ENCODE measurements around the gene ATG10. TPM values are rescaled to one million over a fixed set of nuclear protein-coding genes. Genes with fewer than 3 reads are reported as not detected.

Gene ATG10
- polyA plus RNA-seq, 1 donor from 2014 or later, result 12.1 TPM

DNA sequence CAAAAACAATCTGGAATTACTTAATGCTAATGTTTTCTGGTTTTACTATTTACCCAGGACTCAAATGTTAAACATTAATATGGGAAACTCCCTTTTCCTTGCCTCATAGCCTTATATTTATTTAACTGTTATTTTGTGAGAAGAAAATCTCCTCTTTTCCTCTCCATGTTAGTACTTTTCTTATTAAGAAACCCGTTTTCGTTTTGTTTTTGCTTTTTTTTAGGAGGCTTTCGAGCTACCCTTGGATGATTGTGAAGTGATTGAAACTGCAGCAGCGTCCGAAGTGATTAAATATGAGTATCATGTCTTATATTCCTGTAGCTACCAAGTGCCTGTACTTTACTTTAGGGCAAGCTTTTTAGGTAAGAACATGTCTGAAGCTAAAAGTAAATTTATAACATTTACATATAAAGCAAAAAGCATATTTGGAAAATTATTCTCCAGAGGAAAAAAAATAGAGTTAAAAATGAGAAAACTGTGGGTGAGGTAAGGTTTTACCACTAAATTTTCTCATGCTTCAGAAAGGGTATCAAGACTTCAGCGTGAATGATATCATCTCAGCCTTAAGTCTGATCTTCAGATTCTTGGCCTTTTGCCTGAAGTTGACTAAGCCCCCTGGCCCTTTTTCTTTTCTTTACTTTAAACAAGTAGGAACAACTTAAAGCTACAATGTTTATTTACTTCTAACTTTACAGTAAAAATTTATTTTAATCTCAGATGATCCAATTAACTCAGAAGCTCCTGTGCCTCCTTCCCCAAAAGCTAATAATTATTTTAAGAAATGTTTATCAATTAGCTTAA is 192.6 kb downstream of the ATG10 start:
- no peaks in the 10 kb centered on the region for H3K9me3 ChIP-seq (ENCODE audit: low read length)
- H3F3A ChIP-seq (ENCODE audit: insufficient read depth, low read length, poor library complexity, severe bottlenecking), result no peaks in the 10 kb centered on the region
- H3K4me2 ChIP-seq (ENCODE audit: low read length), result no peak overlapping the region
- H3K79me2 ChIP-seq (replicated peaks; ENCODE audit: insufficient read depth, low read length), result no peaks in the 10 kb centered on the region
- H3K27me3 ChIP-seq (ENCODE audit: insufficient read depth, low read depth, low read length), result no peaks in the 10 kb centered on the region
- H3K9ac ChIP-seq (ENCODE audit: low read length), result no peak overlapping the region
- H3K27ac ChIP-seq (ENCODE audit: low read length), result no peak overlapping the region
- H3K36me3 ChIP-seq (ENCODE audit: insufficient read depth, low read length), result no peaks in the 10 kb centered on the region
- TF ChIP-seq TAF1 (IDR thresholded peaks at IDR 0.05; ENCODE audit: low read depth) (no peak), EP300 (conservative IDR thresholded peaks at IDR 0.05; ENCODE audit: poor library complexity, severe bottlenecking) (no peak)
- no peaks in the 10 kb centered on the region for H3K9me2 ChIP-seq (ENCODE audit: insufficient read depth, low read length)
- H3K4me3 ChIP-seq (ENCODE audit: low read length), result no peak overlapping the region
- H4K20me1 ChIP-seq (ENCODE audit: insufficient read depth), result no peaks in the 10 kb centered on the region
- no peak overlapping the region for H2AFZ ChIP-seq (ENCODE audit: low read depth, low read length)

DNA sequence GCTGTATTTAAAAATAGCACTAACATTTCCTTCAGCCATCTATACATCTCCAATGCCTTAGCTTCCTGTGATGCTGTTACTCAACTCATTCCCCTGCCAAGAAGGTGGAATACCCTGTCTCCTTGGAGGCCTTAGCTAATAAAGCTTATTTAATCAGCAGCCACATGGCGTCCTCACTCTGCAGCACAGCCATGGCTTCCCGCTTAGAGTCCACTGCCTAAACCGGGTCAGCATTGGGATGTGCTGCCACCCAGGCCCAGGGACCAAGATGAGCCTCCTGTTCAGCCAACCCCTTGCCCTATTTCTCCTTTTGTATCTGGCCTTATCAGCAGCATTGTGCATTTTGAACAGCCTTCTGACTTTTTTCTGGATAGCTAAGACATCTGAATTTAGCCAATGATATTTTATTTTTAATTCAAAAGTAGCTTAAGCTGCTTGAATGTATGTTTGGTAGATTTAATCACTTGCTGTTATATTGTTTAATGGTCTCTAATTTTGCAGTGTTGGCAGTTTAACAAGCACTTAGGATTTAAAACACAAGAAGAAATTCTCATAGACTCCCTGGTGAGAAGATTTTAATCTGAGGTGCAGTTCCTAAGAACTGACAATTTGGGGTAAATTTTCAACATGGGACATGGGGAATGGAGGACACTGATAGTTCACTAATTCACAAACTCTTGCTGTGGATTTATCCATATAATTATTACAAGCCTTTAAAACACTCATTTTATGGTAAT is 193.3 kb downstream of the ATG10 start:
- Histone ChIP-seq H3K27me3 (ENCODE audit: insufficient read depth, low read depth, low read length) (no peaks in the 10 kb centered on the region), H2AFZ (ENCODE audit: low read depth, low read length) (no peak overlapping the region), H3K9ac (ENCODE audit: low read length) (no peak overlapping the region), H3K27ac (ENCODE audit: low read length) (peak overlapping the region; percentile 67), H3K4me2 (ENCODE audit: low read length) (no peak overlapping the region), H3K9me3 (ENCODE audit: low read length) (no peaks in the 10 kb centered on the region), H3K4me3 (ENCODE audit: low read length) (no peak overlapping the region), H3K9me2 (ENCODE audit: insufficient read depth, low read length) (no peaks in the 10 kb centered on the region), H3K36me3 (ENCODE audit: insufficient read depth, low read length) (no peaks in the 10 kb centered on the region), H3F3A (ENCODE audit: insufficient read depth, low read length, poor library complexity, severe bottlenecking) (no peaks in the 10 kb centered on the region), H4K20me1 (ENCODE audit: insufficient read depth) (no peaks in the 10 kb centered on the region), H3K79me2 (replicated peaks; ENCODE audit: insufficient read depth, low read length) (no peaks in the 10 kb centered on the region)
- no peak for TF ChIP-seq SMC3 (conservative IDR thresholded peaks at IDR 0.05; ENCODE audit: poor library complexity)
- TF ChIP-seq, protein P1, sequence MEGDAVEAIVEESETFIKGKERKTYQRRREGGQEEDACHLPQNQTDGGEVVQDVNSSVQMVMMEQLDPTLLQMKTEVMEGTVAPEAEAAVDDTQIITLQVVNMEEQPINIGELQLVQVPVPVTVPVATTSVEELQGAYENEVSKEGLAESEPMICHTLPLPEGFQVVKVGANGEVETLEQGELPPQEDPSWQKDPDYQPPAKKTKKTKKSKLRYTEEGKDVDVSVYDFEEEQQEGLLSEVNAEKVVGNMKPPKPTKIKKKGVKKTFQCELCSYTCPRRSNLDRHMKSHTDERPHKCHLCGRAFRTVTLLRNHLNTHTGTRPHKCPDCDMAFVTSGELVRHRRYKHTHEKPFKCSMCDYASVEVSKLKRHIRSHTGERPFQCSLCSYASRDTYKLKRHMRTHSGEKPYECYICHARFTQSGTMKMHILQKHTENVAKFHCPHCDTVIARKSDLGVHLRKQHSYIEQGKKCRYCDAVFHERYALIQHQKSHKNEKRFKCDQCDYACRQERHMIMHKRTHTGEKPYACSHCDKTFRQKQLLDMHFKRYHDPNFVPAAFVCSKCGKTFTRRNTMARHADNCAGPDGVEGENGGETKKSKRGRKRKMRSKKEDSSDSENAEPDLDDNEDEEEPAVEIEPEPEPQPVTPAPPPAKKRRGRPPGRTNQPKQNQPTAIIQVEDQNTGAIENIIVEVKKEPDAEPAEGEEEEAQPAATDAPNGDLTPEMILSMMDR (IDR thresholded peaks at IDR 0.05; ENCODE audit: poor library complexity, severe bottlenecking), result peak; percentile 17
- no peak for TF ChIP-seq MXI1 (conservative IDR thresholded peaks at IDR 0.05; ENCODE audit: poor library complexity, severe bottlenecking)

DNA sequence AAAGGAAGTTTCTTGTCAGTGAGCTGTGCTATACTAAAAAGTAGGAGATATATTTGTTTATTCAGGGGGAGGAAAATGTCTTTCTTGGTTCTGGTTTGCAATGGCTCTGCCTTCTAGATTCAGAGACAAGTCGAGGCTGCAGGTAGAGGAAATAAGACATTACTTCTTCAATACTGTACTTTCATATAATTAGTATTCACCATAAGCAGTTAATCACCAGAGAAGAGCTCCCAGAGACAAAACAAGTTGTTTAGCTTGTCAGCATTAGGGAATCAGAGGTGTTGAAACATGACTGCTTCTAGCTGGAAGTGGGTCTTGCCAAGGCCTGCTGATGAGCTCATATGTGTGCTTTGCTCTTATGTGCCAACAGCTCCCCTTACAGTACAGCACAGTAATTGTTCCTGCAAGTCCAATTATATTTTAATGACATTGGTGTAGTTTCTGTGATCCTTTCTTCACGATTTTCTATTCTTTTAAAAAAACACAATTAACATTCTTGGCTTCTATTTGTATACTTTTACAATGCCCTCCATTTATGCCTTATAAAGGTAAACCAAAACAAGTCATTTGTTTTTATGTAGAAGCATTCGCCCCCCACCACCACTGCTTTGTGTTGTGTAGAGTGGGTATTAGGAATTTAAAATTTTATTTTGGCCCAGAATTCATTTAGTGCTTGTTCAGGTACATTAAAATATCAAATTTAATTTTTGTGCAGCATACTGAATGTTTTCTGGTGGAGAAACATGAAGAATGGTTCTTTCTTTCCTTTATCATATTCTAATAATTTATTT is 194.1 kb downstream of the ATG10 start:
- H4K20me1 ChIP-seq (ENCODE audit: insufficient read depth), result no peaks in the 10 kb centered on the region
- no peaks in the 10 kb centered on the region for H3K27me3 ChIP-seq (ENCODE audit: insufficient read depth, low read depth, low read length)
- H3K9me3 ChIP-seq (ENCODE audit: low read length), result no peaks in the 10 kb centered on the region
- no peak overlapping the region for H2AFZ ChIP-seq (ENCODE audit: low read depth, low read length)
- no peaks in the 10 kb centered on the region for H3K9me2 ChIP-seq (ENCODE audit: insufficient read depth, low read length)
- H3K4me3 ChIP-seq (ENCODE audit: low read length), result no peak overlapping the region
- H3K36me3 ChIP-seq (ENCODE audit: insufficient read depth, low read length), result no peaks in the 10 kb centered on the region
- H3K4me2 ChIP-seq (ENCODE audit: low read length), result no peak overlapping the region
- TF ChIP-seq EP300 (conservative IDR thresholded peaks at IDR 0.05; ENCODE audit: poor library complexity, severe bottlenecking) (peak; percentile 18), RAD21 (conservative IDR thresholded peaks at IDR 0.05) (peak; percentile 93), SMC3 (conservative IDR thresholded peaks at IDR 0.05; ENCODE audit: poor library complexity) (peak; percentile 84), POLR2AphosphoS5 (IDR thresholded peaks at IDR 0.05) (no peak), MXI1 (conservative IDR thresholded peaks at IDR 0.05; ENCODE audit: poor library complexity, severe bottlenecking) (no peak)
- TF ChIP-seq, protein P1 (IDR thresholded peaks at IDR 0.05; ENCODE audit: poor library complexity, severe bottlenecking), result peak; percentile 93
- no peaks in the 10 kb centered on the region for H3F3A ChIP-seq (ENCODE audit: insufficient read depth, low read length, poor library complexity, severe bottlenecking)
- H3K79me2 ChIP-seq (replicated peaks; ENCODE audit: insufficient read depth, low read length), result no peaks in the 10 kb centered on the region
- H3K27ac ChIP-seq (ENCODE audit: low read length), result peak overlapping the region; percentile 67
- peak overlapping the region; percentile 8 for H3K9ac ChIP-seq (ENCODE audit: low read length)

Measured in neural cell (in vitro differentiated cells).